GM18858 (cell line): ENCODE measurements around the gene LGI1.
"Not testable (repeated sequence)": the region's sequence is repeated elsewhere in the genome, so short reads cannot be mapped to it uniquely, and the experiment has no call there.

Source experiments
- ATAC-seq: cut with Tn5 transposase; IDR thresholded peaks from one replicate; pipeline ENCODE4 v1.9.1; 2021; ENCODE audit not compliant: unreplicated experiment

Gene LGI1

DNA sequence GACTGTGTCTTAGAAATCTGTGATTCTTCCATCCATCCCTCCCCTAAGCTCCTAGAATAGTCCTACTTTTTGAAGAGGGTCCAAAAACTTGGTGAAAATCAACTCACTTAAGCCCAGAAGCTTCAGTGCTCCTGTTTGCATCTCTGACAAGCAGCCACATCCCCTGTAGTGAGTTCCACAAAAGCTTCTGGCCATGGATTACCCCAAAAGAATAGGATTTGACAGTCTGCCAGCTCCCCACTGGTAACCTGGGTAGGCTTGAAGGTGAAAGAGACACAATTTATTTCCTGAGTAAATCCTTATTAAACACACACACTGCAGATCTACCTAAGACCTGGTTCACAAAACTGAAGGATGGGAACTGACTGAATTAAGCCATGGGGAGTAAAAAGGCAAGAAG, 46.5 kb downstream of the LGI1 start:
- ATAC-seq: no peak

GRCh38 chr10:93806903-93807302, 49.2 kb downstream of the LGI1 start:
- no peak for ATAC-seq

- ATAC-seq: no peak
Measured at GRCh38 chr10:93807371-93807770, 49.6 kb downstream of the LGI1 start.

- no peak for ATAC-seq
Measured at GRCh38 chr10:93812659-93813338, 55.1 kb downstream of the LGI1 start.

DNA sequence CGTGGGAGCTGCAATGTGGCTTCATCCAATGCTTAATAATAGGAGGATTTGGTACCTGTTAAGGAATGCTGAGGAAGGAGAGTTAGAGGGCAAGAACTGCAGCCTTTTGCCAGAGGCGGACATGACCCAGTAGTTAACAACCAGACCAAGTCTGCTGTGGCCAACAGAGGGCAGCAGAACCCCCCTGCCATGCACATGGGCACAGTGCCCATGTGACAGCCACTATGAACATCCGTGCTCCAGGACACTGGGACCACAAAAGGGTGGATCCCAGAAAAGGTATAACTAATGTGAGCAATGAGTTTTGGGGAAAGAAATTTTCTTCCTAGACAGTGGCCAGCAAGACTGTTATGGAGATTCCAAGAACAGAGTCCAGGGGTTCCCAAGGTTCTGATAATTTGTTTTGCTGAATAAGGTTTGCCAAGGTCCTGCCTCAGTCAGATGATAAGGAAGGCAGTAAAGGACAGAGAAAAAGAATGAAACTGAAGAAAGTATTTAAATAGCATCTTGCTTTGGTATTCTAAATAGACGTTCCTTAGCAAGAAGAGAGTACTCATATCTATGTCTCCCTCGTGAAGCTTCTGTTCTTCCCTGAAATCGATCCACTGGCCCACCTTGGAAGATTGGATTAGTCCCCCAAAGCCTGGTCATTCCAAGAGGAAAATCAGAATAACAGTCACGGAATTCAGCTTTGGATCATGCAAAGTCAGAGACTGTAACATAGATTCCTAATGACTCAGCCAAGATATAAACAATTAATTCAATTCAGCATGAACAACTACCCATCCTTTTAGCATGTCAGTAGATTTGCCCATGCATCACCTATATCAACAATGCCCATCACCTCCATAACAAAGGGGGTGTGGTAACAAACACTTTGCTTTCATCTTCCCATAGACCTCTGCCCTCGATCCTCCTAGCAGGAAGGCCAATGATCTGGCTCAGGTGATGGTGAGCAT, 56.0 kb downstream of the LGI1 start:
- peak; percentile 44 for ATAC-seq

GRCh38 chr10:93815304-93816096, 57.8 kb downstream of the LGI1 start:
- ATAC-seq: no peak

DNA sequence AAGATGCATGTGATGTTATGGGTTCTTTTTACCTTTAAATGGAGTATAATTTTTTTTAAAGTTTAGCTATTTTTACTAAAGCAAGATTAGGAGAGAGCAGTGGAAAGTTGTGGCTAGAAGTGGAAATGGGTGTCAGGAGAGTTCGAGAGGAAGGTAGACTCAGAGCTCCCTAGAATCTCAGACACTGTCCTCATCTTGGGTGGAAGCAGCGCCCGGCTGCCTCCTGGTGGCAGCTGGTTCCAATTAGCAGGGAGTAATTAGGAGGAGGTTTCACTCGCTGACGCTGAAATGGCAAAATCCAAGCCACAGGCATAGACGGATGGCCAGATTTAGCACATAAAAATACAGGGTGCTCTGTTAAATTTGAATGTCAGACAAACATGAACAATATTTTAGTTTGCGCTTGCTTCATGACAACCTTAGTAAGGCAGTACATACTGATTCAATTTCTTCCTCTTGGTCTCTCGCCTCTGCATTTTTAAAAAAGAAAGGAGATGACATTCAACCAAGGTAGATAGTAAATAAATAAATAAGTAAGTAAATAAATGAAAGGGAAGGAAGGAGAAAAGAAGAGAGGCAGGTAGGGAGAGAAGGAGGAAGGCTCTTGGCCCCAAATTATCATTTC, 58.5 kb downstream of the LGI1 start:
- ATAC-seq: no peak

GRCh38 chr10:93818086-93818485, 60.4 kb downstream of the LGI1 start:
- ATAC-seq: no peak

DNA sequence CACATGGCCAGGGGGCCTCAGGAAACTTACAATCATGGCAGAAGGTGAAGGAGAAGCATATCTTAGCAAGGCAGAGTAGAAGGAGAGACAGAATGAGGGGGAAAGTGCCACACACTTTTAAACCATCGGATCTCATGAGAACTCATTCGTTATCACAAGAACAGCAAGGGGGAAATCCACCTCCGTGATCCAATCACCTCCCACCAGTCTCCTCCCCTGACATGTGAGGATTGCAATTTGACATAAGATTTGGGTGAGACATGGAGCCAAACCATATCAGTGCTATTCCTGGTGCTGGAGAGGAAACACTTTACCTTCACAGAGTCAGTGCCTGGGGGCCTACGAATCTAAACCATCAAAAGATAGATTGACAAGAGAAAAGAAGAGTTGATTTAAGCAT, 61.8 kb downstream of the LGI1 start:
- ATAC-seq: no peak

DNA sequence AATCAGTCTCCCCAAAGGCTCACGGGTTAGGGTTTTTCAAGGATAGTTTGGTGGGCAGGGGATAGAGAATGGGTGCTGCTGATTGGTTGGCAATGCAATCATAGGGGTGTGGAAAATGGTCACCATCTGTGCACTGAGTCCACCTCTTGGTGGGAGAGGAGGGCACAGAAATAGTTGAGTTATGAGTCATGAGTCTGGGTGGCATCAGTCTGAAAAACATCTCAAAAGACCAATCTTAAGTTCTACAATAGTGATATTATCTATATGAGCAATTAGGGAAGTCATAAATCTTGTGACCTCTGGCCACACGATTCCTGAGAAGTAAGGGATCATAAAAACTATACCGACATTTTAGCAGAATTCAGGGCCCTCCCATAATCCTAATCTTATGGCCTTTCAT, 62.7 kb downstream of the LGI1 start:
- ATAC-seq: no peak

DNA sequence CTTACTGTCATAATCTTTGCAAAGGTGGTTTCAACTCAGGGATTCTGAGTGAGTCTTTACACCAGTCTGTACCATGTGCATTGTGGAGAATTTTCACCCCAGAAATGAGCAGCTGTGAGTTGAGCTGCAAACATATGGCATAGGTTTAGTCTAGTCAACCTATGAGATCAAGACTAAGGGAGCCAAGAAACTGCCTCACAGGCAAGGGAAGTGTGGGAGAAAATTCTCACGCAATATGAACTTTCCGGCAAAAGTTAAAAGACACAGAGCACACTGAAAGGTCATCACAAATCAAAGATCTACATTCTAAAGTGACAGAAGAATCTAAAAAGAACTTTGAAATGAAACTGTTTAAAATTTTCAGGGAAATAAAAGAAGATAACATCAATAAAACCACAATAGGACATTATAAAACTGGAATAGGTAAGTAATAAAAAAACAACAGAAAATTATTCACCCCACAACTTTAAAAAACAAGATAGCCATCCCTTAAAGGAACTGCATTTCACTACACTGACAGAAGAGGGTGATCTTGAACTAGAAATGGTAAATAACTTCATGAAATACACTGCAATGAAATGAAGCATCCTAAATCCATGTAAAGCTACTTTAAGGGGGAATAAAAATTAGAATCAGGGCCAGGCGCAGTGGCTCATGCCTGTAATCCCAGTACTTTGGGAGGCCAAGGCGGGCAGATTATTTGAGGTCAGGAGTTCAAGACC, 63.5 kb downstream of the LGI1 start:
- no peak for ATAC-seq

DNA sequence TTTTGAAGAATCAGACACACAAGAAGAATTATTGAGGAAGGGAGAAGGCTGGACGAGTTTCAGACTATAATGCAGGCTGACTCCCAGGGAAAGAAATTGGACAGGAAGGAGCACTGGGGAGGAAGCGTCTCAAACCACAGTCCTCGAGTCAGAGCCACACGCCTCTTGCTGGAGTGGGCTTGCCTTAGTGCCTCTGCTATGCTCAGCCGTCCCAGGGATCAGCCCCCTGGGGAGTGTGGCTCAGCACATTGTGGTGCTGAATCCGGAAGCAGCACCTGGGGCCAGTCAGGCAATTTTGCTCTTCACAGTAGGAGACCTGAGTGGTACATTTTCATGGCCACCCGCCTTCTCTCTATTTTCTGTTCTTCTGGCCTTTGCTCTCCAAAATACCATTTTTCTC, 68.6 kb downstream of the LGI1 start:
- ATAC-seq: no peak

- ATAC-seq: no peak
Measured at GRCh38 chr10:93827056-93827804, 69.5 kb downstream of the LGI1 start.

GRCh38 chr10:93831065-93831464, 73.3 kb downstream of the LGI1 start:
- ATAC-seq: not testable (repeated sequence)

GRCh38 chr10:93835770-93836169, 78.0 kb downstream of the LGI1 start:
- ATAC-seq: no peak

DNA sequence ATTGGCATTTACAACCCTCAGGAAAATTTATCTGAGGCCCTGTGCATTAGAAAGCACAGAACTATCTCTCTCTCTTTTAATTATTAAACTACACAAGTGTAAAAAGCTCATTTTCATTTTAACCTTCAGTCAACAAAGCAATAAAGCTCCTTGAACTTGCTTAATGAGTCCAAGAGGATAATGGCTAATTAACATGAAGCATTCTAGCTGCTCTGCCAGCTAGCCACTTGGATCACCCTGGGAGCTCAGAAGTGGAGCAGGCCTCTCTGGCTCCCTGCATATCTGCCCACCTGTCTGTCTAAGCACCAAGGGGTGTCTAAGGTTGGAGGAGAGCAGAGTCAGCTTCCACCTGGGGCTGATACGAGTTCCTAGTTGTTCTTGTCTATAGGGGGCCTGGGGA, 80.1 kb downstream of the LGI1 start:
- ATAC-seq: no peak

- ATAC-seq: no peak
Measured at GRCh38 chr10:93838278-93838677, 80.5 kb downstream of the LGI1 start.

GRCh38 chr10:93841961-93842360, 84.2 kb downstream of the LGI1 start:
- no peak for ATAC-seq

DNA sequence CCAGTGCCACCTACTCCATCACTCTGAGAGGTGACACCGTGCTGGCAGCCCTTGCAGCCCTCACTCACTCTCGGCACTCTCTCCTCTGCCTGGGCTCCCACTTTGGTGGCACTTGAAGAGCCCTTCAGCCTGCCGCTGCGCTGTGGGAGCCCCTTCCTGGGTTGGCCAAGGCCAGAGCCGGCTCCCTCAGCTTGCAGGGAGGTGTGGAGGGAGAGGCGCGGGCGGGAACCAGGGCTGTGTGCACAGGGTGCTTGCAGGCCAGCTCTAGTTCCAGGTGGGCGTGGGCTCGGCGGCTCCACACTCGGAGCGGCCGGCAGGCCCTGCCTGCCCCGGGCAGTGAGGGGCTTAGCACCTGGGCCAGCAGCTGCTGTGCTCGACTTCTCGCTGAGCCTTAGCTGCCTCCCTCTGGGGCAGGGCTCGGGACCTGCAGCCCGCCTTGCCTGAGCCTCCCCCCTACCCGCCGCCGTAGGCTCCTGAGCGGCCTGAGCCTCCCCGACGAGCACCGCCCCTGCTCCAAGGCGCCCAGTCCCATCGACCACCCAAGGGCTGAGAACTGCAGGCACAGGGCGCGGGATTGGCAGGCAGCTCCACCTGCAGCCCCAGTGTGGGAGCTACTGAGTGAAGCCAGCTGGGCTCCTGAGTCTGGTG, 87.4 kb downstream of the LGI1 start:
- ATAC-seq: no peak
